Endodermal cell (in vitro differentiated cells): ENCODE results near the gene EIF4A2. TPM values are rescaled to one million over a fixed set of nuclear protein-coding genes. Genes with fewer than 3 reads are reported as not detected.

Source experiments
- DNase-seq: peaks from one replicate; pipeline ENCODE4 v3.0.0-alpha.2; 2017
- H3K27ac ChIP-seq: 2 replicates; pipeline ENCODE4 v1.5.1; 2013; ENCODE audit warnings: mild to moderate bottlenecking, low read depth, low read length, moderate library complexity
- H3K27me3 ChIP-seq: 2 replicates; pipeline ENCODE4 v1.6.1; 2013; ENCODE audit warnings: mild to moderate bottlenecking, low read length, moderate library complexity; ENCODE audit not compliant: insufficient read depth, control insufficient read depth, poor library complexity, severe bottlenecking
- H3K36me3 ChIP-seq: 2 replicates; pipeline ENCODE4 v1.7.0; 2013; ENCODE audit warnings: mild to moderate bottlenecking, low read length, moderate library complexity; ENCODE audit not compliant: control insufficient read depth, insufficient read depth
- H3K4me1 ChIP-seq: one replicate; pipeline ENCODE4 v1.7.0; 2013; ENCODE audit warnings: low read length; ENCODE audit not compliant: control insufficient read depth, insufficient read depth
- H3K4me3 ChIP-seq: 2 replicates; pipeline ENCODE4 v1.5.1; 2013; ENCODE audit warnings: mild to moderate bottlenecking, low read length, moderate library complexity
- H3K9ac ChIP-seq: 2 replicates; pipeline ENCODE4 v1.6.1; 2013; ENCODE audit warnings: mild to moderate bottlenecking, low read length, moderate library complexity; ENCODE audit not compliant: poor library complexity, severe bottlenecking; ENCODE audit errors: extremely low read depth
- H3K9me3 ChIP-seq: 2 replicates; pipeline ENCODE4 v1.6.1; 2013; ENCODE audit warnings: mild to moderate bottlenecking, low read length, moderate library complexity; ENCODE audit not compliant: control insufficient read depth
- H3K27ac Mint-ChIP-seq: 2 replicates; pipeline ENCODE4 v1.8.0; 2020; ENCODE audit warnings: mixed read lengths
- H3K27me3 Mint-ChIP-seq: 2 replicates; pipeline ENCODE4 v1.8.0; 2021; ENCODE audit warnings: mild to moderate bottlenecking, mixed read lengths; ENCODE audit not compliant: insufficient read depth
- H3K36me3 Mint-ChIP-seq: 2 replicates; pipeline ENCODE4 v1.8.0; 2020; ENCODE audit warnings: low read depth, mixed read lengths
- H3K4me1 Mint-ChIP-seq: 2 replicates; pipeline ENCODE4 v1.8.0; 2020; ENCODE audit warnings: mixed read lengths
- H3K4me3 Mint-ChIP-seq: 2 replicates; pipeline ENCODE4 v1.8.0; 2020; ENCODE audit warnings: mild to moderate bottlenecking, moderate library complexity, mixed read lengths
- H3K9me3 Mint-ChIP-seq: 2 replicates; pipeline ENCODE4 v1.8.0; 2020; ENCODE audit warnings: mild to moderate bottlenecking, mixed read lengths
- WGBS, 2 experiments: methylation state at CpG; one replicate each; pipeline versions ENCODE4 v1.1.5 to v1.1.7; 2013; ENCODE audit warnings: missing lambda C conversion rate in 2 of 2, mixed read lengths in 1 of 2; ENCODE audit not compliant: insufficient coverage in 1 of 2, insufficient read length in 1 of 2; 5-methylcytosine and 5-hydroxymethylcytosine counted together
- microRNA-seq: library from miRNA; unstranded; fragments of <30 nt; microRNA quantifications from one replicate; pipeline ENCODE4 v1.2.0, GENCODE V29; 2020; ENCODE audit warnings: borderline microRNAs expressed
- total RNA-seq, 2 donors: library from RNA; stranded (reverse); fragmentation: NEBNext Ultra II Directional in 1 of 2; extraction: Animal tissue kit (Norgen Biotek cat#: 25700) in 1 of 2; gene quantifications; 2 replicates in 1 of 2; 3 replicates in 1 of 2; pipeline ENCODE4 v1.2.1, GENCODE V29; 2021
- TF ChIP-seq, protein P1 (sequence below): fragments of 200-600 bp; sonication (generic); conservative IDR thresholded peaks from 2 replicates; pipeline ENCODE4 v1.5.0; 2021; ENCODE audit warnings: antibody characterized with exemption, mild to moderate bottlenecking

Gene EIF4A2
- total RNA-seq, 2 donors from 2014 or later, result 329 TPM

DNA sequence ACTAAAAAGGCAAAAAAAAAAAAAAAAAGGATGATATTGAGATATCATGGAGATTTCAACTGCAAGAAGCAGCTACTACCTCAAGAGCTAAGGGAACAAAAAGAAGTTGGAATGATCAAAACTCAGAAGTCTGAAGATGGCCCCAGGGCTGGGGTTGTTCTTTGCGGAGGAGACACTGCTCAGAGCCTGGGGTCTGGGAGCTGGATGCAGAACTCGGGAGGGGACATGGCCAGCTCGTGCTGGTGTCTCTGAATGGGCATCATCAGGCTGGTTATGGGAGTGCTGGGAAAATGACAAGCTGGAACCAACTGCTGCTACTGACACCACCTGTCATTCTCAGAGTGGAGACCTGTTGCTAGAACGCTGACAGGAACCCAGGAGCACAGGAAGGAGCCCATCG lies 45.0 kb downstream of the EIF4A2 start:
- WGBS, 2 experiments, result 31% methylated on average over 5 of the region's 5 CpGs; no CpG with 5 or more reads in 1 of the 2 experiments
- H3K36me3 Mint-ChIP-seq, result no peaks in the 10 kb centered on the region
- DNase-seq, result no peak
- no peaks in the 10 kb centered on the region for H3K36me3 ChIP-seq
- H3K9me3 ChIP-seq, result no peaks in the 10 kb centered on the region
- H3K4me1 ChIP-seq, result peaks cover 6% of the 10 kb centered on the region
- peaks cover 89% of the 10 kb centered on the region for H3K27me3 ChIP-seq
- H3K27me3 Mint-ChIP-seq, result peaks cover 85% of the 10 kb centered on the region
- no peak overlapping the region for H3K4me3 Mint-ChIP-seq
- H3K9me3 Mint-ChIP-seq, result no peaks in the 10 kb centered on the region
- peaks cover 22% of the 10 kb centered on the region for H3K4me1 Mint-ChIP-seq
- H3K27ac Mint-ChIP-seq, result no peak overlapping the region
- H3K4me3 ChIP-seq, result no peak overlapping the region
- no peak overlapping the region for H3K9ac ChIP-seq
- TF ChIP-seq, protein P1, sequence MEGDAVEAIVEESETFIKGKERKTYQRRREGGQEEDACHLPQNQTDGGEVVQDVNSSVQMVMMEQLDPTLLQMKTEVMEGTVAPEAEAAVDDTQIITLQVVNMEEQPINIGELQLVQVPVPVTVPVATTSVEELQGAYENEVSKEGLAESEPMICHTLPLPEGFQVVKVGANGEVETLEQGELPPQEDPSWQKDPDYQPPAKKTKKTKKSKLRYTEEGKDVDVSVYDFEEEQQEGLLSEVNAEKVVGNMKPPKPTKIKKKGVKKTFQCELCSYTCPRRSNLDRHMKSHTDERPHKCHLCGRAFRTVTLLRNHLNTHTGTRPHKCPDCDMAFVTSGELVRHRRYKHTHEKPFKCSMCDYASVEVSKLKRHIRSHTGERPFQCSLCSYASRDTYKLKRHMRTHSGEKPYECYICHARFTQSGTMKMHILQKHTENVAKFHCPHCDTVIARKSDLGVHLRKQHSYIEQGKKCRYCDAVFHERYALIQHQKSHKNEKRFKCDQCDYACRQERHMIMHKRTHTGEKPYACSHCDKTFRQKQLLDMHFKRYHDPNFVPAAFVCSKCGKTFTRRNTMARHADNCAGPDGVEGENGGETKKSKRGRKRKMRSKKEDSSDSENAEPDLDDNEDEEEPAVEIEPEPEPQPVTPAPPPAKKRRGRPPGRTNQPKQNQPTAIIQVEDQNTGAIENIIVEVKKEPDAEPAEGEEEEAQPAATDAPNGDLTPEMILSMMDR, result no peak
- H3K27ac ChIP-seq, result no peak overlapping the region

DNA sequence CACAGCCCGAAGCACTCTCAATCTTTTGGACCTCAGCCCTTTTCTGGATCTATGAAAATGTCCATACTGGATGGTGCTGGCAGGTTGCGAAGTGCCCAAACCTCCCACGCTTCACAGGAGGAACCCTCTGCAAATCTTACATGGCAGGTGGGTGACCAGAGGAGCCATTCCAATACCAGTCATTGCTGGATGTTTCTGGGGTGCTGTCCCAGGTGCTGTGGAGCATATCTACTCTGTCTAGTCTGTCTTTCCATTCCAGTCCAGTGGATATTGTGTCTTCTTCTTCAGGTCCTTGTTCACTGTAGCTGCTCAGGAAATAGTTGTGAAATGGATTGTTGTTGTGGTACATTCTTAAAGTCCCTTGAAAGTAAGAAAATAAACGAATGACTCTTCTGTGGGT lies 48.4 kb downstream of the EIF4A2 start:
- no peak for DNase-seq
- Mint-ChIP-seq H3K27ac (no peak overlapping the region), H3K27me3 (peaks cover 62% of the 10 kb centered on the region), H3K4me3 (no peak overlapping the region), H3K4me1 (no peaks in the 10 kb centered on the region), H3K36me3 (no peaks in the 10 kb centered on the region), H3K9me3 (no peaks in the 10 kb centered on the region)
- Histone ChIP-seq H3K4me1 (no peaks in the 10 kb centered on the region), H3K9me3 (no peaks in the 10 kb centered on the region), H3K4me3 (no peak overlapping the region), H3K27ac (no peak overlapping the region), H3K9ac (no peak overlapping the region), H3K36me3 (no peaks in the 10 kb centered on the region), H3K27me3 (peaks cover 64% of the 10 kb centered on the region)
- WGBS, 2 experiments, result 89 to 91% methylated on average over 3 to 4 of the region's 4 CpGs
- TF ChIP-seq, protein P1, result no peak

DNA sequence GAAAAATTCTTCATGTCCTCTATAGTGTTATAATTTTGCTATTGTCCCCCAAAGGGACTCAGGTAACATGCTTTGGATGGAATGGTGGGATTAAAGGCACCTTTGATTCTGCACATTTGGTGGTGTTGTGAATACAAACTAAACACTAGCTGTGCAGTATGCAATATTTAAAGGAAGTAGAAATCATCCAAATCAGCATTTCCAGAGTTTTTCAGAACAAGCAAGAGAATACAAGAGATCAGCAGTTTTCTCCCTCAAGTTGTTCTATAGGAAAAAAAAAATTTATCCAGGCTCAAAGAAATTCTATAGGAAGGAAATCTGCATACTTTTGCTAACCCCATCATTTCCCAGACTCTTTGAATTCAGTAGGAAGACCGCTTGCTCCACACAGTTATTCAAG lies 48.9 kb downstream of the EIF4A2 start:
- Histone ChIP-seq H3K27ac (no peak overlapping the region), H3K27me3 (peaks cover 64% of the 10 kb centered on the region), H3K9me3 (no peaks in the 10 kb centered on the region), H3K4me1 (no peaks in the 10 kb centered on the region), H3K9ac (no peak overlapping the region), H3K4me3 (no peak overlapping the region), H3K36me3 (no peaks in the 10 kb centered on the region)
- H3K4me3 Mint-ChIP-seq, result no peak overlapping the region
- H3K36me3 Mint-ChIP-seq, result no peaks in the 10 kb centered on the region
- no peaks in the 10 kb centered on the region for H3K4me1 Mint-ChIP-seq
- H3K9me3 Mint-ChIP-seq, result no peaks in the 10 kb centered on the region
- H3K27me3 Mint-ChIP-seq, result peaks cover 60% of the 10 kb centered on the region
- TF ChIP-seq, protein P1, result no peak
- H3K27ac Mint-ChIP-seq, result no peak overlapping the region
- WGBS, 2 experiments, result 95% methylated on average over 1 of the region's 1 CpG; no CpG with 5 or more reads in 1 of the 2 experiments
- no peak for DNase-seq

Small RNAs within 50 kb of the gene (microRNA-seq; reads per million reads assigned to microRNA genes)
- gene MIR1248, result 1.8 reads per million, percentile 7 among the genes with 10 or more reads in this experiment

Other genes starting within 250 kb of the EIF4A2 start
- 1 to 10 TPM; 2.0 to 2.4 TPM for gene CRYGS, start 239.2 kb upstream of the EIF4A2 start, total RNA-seq
- gene TBCCD1, start 216.2 kb upstream of the EIF4A2 start, total RNA-seq, result 10 to 100 TPM; 11.9 to 14.0 TPM
- gene DNAJB11, start 212.9 kb upstream of the EIF4A2 start, total RNA-seq, result 10 to 100 TPM; 59.8 to 81.5 TPM
- not detected for gene AHSG, start 170.5 kb upstream of the EIF4A2 start, total RNA-seq
- not detected for gene FETUB, start 143.2 kb upstream of the EIF4A2 start, total RNA-seq
- gene HRG, start 117.6 kb upstream of the EIF4A2 start, total RNA-seq, result not detected
- not detected for gene KNG1, start 66.2 kb upstream of the EIF4A2 start, total RNA-seq
- gene RFC4, start 22.9 kb downstream of the EIF4A2 start, total RNA-seq, result 100 to 1,000 TPM in 1 of 2 donors, 10 to 100 TPM in 1; 57.6 to 111 TPM
- not detected for gene ADIPOQ, start 59.1 kb downstream of the EIF4A2 start, total RNA-seq
- 10 to 100 TPM; 79.3 to 82.4 TPM for gene ST6GAL1, start 146.9 kb downstream of the EIF4A2 start, total RNA-seq